Medulla oblongata (tissue), 1 donor: ENCODE results near the gene AKAP10.
"Not testable (repeated sequence)": the region's sequence is repeated elsewhere in the genome, so short reads cannot be mapped to it uniquely, and the experiment has no call there.

Source experiments
- DNase-seq: peaks from one replicate; pipeline ENCODE4 v3.0.0-alpha.2; 2015; ENCODE audit errors: extremely low spot score

AKAP10 gene

GRCh38 chr17:19979917-19980770 lies 2.5 kb upstream of the AKAP10 start:
- peak; percentile 36 for DNase-seq

- no peak for DNase-seq
These were observed 1.2 kb upstream of the AKAP10 start for GRCh38 chr17:19978805-19979211.

GRCh38 chr17:19978209-19978802 lies 678 bp upstream of the AKAP10 start:
- DNase-seq, result peak; percentile 65

GRCh38 chr17:19975601-19976000 lies 2.0 kb downstream of the AKAP10 start:
- DNase-seq, result no peak

GRCh38 chr17:19973156-19973555 lies 4.5 kb downstream of the AKAP10 start:
- DNase-seq, result no peak

GRCh38 chr17:19962954-19963353 lies 14.7 kb downstream of the AKAP10 start:
- DNase-seq, result not testable (repeated sequence)

- DNase-seq, result no peak
These were observed 19.6 kb downstream of the AKAP10 start for GRCh38 chr17:19958023-19958422.

- DNase-seq, result no peak
These were observed 22.5 kb downstream of the AKAP10 start for GRCh38 chr17:19955099-19955498.

GRCh38 chr17:19951411-19951810 lies 26.2 kb downstream of the AKAP10 start:
- DNase-seq, result not testable (repeated sequence)

GRCh38 chr17:19950624-19951195 lies 26.9 kb downstream of the AKAP10 start:
- not testable (repeated sequence) for DNase-seq

- peak; percentile 15 for DNase-seq
These were observed 29.3 kb downstream of the AKAP10 start for GRCh38 chr17:19948116-19948943.

- DNase-seq, result no peak
These were observed 30.7 kb downstream of the AKAP10 start for GRCh38 chr17:19946921-19947320.

- DNase-seq, result no peak
These were observed 32.5 kb downstream of the AKAP10 start for GRCh38 chr17:19945009-19945626.

- DNase-seq, result no peak
These were observed 34.0 kb downstream of the AKAP10 start for GRCh38 chr17:19943599-19943998.

GRCh38 chr17:19943026-19943425 lies 34.6 kb downstream of the AKAP10 start:
- no peak for DNase-seq

- no peak for DNase-seq
These were observed 36.7 kb downstream of the AKAP10 start for GRCh38 chr17:19940722-19941464.

GRCh38 chr17:19939993-19940721 lies 37.5 kb downstream of the AKAP10 start:
- DNase-seq, result peak; percentile 22

- DNase-seq, result no peak
These were observed 38.9 kb downstream of the AKAP10 start for GRCh38 chr17:19938736-19939135.

- no peak for DNase-seq
These were observed 40.1 kb downstream of the AKAP10 start for GRCh38 chr17:19937522-19937921.

GRCh38 chr17:19935169-19935568 lies 42.5 kb downstream of the AKAP10 start:
- DNase-seq, result no peak
